OCI-LY1 (cell line): Measurements from ENCODE around the gene CNTNAP5.

ENCODE experiments used
- EZH2 ChIP-seq: fragments of 200-600 bp; sonication (generic), shearing (Covaris generic); IDR thresholded peaks from 2 replicates; pipeline ENCODE4 v1.8.0; 2017; ENCODE audit warnings: borderline replicate concordance, mixed run types, mild to moderate bottlenecking, antibody characterized with exemption, low read length, moderate library complexity, mixed read lengths
- TF ChIP-seq, protein P1 (sequence below): fragments of 200-600 bp; sonication (generic), shearing (Covaris generic); IDR thresholded peaks from 2 replicates; pipeline ENCODE4 v1.5.1; 2017; ENCODE audit warnings: mild to moderate bottlenecking, antibody characterized with exemption, low read length, moderate library complexity, mixed read lengths

DNA sequence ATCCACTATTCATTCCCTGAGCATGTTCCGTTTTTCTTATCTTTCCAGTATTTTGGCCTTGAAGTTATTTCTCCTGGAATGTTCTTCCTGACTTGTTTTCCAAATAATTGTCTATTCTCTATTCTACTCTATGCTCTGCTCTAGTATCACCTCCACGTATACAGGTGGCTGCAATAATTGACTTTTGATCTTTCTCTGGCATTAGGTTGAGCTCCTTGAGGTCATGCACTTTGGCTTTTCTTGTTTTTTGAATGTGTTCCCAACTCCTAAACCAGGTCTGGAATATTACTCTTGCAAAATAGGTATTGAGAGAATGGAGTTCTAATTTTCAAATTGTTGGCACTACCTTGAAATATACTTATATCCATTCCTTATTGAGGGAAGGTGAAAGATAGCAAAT, 550.4 kb downstream of the CNTNAP5 start:
- TF ChIP-seq, protein P1, sequence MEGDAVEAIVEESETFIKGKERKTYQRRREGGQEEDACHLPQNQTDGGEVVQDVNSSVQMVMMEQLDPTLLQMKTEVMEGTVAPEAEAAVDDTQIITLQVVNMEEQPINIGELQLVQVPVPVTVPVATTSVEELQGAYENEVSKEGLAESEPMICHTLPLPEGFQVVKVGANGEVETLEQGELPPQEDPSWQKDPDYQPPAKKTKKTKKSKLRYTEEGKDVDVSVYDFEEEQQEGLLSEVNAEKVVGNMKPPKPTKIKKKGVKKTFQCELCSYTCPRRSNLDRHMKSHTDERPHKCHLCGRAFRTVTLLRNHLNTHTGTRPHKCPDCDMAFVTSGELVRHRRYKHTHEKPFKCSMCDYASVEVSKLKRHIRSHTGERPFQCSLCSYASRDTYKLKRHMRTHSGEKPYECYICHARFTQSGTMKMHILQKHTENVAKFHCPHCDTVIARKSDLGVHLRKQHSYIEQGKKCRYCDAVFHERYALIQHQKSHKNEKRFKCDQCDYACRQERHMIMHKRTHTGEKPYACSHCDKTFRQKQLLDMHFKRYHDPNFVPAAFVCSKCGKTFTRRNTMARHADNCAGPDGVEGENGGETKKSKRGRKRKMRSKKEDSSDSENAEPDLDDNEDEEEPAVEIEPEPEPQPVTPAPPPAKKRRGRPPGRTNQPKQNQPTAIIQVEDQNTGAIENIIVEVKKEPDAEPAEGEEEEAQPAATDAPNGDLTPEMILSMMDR: no peak
- no peak for TF ChIP-seq EZH2
